NCI-H2196 treated with DMSO at 0.1 percent for 48 hours (cell line): ENCODE results near the gene IFNA4.
"Not testable (repeated sequence)": the region's sequence is repeated elsewhere in the genome, so short reads cannot be mapped to it uniquely, and the experiment has no call there.

Source experiments
- DNase-seq: peaks from one replicate; lab custom pipeline; 2025; ENCODE audit not compliant: unreplicated experiment; lab: John Stamatoyannopoulos, UW

Gene IFNA4

GRCh38 chr9:21187487-21187886 is at the start of gene IFNA4:
TSS of gene IFNA4 (minus strand) at chr9:21187587. CDS start at chr9:21187531, 56 bp downstream.
- DNase-seq: not testable (repeated sequence)

DNA sequence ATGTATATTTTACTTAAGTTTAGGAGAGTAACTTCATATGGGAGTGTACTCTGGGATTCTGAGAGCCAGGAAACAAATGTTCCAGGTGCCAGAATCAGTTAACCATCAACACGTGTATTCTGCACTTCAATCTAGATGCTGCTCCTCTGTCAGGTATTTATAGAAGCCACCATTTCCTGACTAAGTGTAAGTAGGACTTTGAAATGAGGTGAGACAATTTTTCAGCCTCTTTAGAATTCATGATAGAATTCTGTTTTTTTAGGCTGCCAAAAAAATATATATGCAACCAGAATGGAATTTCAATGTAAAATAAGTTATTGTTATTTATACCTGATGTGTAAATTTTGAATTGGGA is 49.0 kb upstream of the IFNA4 start:
- not testable (repeated sequence) for DNase-seq

- peak; percentile 2 for DNase-seq
Observed at GRCh38 chr9:21235468-21236359, 48.3 kb upstream of the IFNA4 start.

- DNase-seq: no peak
Observed at GRCh38 chr9:21234153-21234687, 46.8 kb upstream of the IFNA4 start.

- DNase-seq: no peak
Observed at GRCh38 chr9:21233258-21233657, 45.9 kb upstream of the IFNA4 start.

- DNase-seq: no peak
Observed at GRCh38 chr9:21228122-21228521, 40.7 kb upstream of the IFNA4 start, which contains the start of gene IFNA17. TSS of gene IFNA17 (minus strand) at chr9:21228222. CDS start at chr9:21228173, 49 bp downstream.

GRCh38 chr9:21217211-21217610 is 29.8 kb upstream of the IFNA4 start, which contains the start of gene IFNA16:
TSS of gene IFNA16 (minus strand) at chr9:21217311. CDS start at chr9:21217305, 6 bp downstream.
- DNase-seq: not testable (repeated sequence)

GRCh38 chr9:21213411-21214326 is 26.3 kb upstream of the IFNA4 start:
- not testable (repeated sequence) for DNase-seq

DNA sequence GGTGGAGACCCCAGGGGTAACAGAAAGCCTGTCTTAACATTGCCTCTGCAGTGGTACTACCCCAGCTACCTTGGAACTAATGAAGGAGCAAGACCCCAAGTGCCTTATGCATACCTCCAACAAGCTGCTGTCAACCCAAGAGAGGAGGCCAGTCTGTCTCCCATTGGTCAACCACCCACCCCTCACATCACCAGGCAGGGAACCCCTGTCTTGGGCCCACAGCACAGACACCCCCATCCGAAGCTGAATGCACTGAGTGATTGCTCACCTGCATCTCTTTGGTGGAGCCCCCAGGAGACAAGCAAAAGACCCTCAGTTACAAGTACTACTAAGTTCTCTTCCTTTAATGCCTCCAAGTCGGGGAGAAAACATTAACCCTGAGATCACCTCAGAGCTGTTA is 24.8 kb upstream of the IFNA4 start:
- DNase-seq: not testable (repeated sequence)

GRCh38 chr9:21210782-21211181 is 23.4 kb upstream of the IFNA4 start:
- not testable (repeated sequence) for DNase-seq

DNA sequence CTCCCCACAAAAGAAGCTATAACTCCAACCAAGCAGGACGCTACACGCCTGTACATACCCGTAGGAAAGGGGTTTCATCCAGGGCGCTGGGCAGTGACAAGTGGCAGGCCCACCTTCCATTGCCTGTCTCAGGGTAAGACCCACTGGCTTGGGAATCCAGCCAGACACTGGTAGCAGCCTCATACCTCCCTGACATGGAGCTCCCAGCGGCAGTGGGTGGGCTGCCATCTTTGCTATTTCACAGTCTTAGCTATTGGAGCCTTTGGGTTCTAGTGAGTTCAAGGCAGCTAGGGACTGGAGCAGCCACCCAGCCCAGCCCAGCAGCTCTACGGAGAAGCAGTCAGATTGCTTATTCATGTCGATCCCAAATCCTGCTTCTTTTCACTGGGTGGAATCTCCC is 22.9 kb upstream of the IFNA4 start:
- DNase-seq: no peak

- DNase-seq: not testable (repeated sequence)
Observed at GRCh38 chr9:21207043-21207442, 19.7 kb upstream of the IFNA4 start, which contains the start of gene IFNA10. TSS of gene IFNA10 (minus strand) at chr9:21207143. CDS start at chr9:21207097, 46 bp downstream.

DNA sequence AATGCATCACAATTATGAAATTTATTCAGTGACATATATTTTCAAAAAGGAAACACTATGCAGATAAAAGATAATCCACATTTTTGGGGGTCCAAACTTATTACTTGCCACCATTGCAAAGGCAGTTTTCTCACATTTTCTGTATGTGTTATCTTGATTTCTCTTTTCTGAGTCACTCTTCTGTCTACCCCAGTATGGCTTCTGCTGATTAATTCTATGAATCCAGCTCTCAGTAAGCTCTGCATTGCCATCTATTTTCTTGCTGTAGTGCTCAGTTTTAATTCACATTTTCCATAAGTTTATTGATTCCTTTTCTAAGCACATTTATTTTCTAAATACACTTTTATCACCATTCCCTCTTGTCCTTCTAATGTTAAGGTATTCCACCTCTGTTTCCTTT is 17.8 kb upstream of the IFNA4 start:
- no peak for DNase-seq

GRCh38 chr9:21202105-21202504 is 14.7 kb upstream of the IFNA4 start, which contains the start of gene IFNA7:
TSS of gene IFNA7 (minus strand) at chr9:21202205. CDS start at chr9:21202165, 40 bp downstream.
- not testable (repeated sequence) for DNase-seq

GRCh38 chr9:21194867-21195776 is 7.7 kb upstream of the IFNA4 start:
- DNase-seq: not testable (repeated sequence)

GRCh38 chr9:21182810-21183736 is 4.3 kb downstream of the IFNA4 start:
- not testable (repeated sequence) for DNase-seq

GRCh38 chr9:21174671-21175070 is 12.7 kb downstream of the IFNA4 start:
- DNase-seq: no peak

GRCh38 chr9:21172156-21172555 is 15.2 kb downstream of the IFNA4 start:
- DNase-seq: no peak

DNA sequence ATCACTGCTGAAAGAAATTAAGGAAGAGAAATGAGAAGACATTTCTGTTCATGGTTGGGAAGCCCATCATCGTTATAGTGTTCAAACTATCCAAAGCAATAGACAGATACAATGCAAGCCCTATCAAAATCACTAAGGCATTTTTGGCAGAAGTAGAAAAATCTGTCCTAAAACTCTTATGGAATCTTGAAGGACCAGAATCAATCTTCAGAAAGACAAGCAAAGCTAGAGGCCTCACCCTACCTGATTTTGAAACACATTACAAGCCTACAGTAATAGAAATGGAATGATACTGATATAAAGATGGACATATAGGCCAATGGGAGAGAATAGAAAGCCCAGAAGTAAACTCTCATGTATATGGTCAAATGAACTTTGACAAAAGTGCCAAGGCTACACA is 16.0 kb downstream of the IFNA4 start:
- DNase-seq: no peak
